Midbrain (tissue), 1 donor: ENCODE data around the gene LCE1C.

Experiments used
- DNase-seq: peaks from one replicate; lab custom pipeline; 2025; lab: John Stamatoyannopoulos, UW

The LCE1C gene

GRCh38 chr1:152759453-152760173 is 46.8 kb downstream of the LCE1C start:
- DNase-seq, result no peak

GRCh38 chr1:152758636-152759035 is 47.8 kb downstream of the LCE1C start:
- no peak for DNase-seq

DNA sequence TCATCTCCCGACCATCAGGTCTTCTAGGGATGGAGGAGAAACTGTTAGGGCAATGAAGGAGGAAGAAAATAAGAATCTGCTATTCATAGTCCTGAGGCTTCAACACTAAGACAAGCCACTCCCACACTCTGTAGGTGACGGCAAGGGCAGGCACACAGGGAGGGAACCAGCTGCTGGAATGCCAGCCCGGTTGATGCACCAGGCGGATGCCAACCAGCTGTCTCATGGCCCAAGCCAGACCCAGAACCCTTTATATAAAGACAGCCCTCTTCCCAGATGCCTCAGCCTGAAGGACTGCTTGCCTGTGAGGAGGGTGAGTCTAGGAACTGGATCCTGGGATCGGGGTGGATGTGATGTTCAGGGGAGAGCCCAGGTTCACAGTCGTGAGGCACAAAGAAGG is 48.7 kb downstream of the LCE1C start, which contains the start of gene KPRP:
KPRP (plus strand) TSS at position 279 of the 400 bp plus-strand sequence. CDS start 1,564 bp downstream, outside the sequence.
- no peak for DNase-seq

GRCh38 chr1:152756872-152757271 is 49.6 kb downstream of the LCE1C start:
- no peak for DNase-seq
